G401.6 (cell line): Measurements from ENCODE around the gene NOD1.
"Not testable (repeated sequence)": the region's sequence is repeated elsewhere in the genome, so short reads cannot be mapped to it uniquely, and the experiment has no call there.

ENCODE experiments used
- FAIRE-seq: peaks from 2 replicates; lab custom pipeline; 2012; peaks lifted over from hg19 to GRCh38; lab: Jason Lieb, UNC

The NOD1 gene

GRCh38 chr7:30478349-30479201 lies at the start of gene NOD1:
NOD1 (minus strand) TSS chr7:30478784; CDS start chr7:30456921, 21,863 bp downstream.
- FAIRE-seq = no peak

- FAIRE-seq = not testable (repeated sequence)
Observed at GRCh38 chr7:30527297-30527696, 48.7 kb upstream of the NOD1 start.

- no peak for FAIRE-seq
Observed at GRCh38 chr7:30526163-30526562, 47.6 kb upstream of the NOD1 start.

- FAIRE-seq = no peak
Observed at GRCh38 chr7:30525429-30525828, 46.8 kb upstream of the NOD1 start.

GRCh38 chr7:30524545-30524944 lies 46.0 kb upstream of the NOD1 start:
- FAIRE-seq = no peak

GRCh38 chr7:30523466-30523865 lies 44.9 kb upstream of the NOD1 start:
- FAIRE-seq = no peak

GRCh38 chr7:30522159-30522558 lies 43.6 kb upstream of the NOD1 start:
- no peak for FAIRE-seq

GRCh38 chr7:30521532-30521931 lies 42.9 kb upstream of the NOD1 start:
- no peak for FAIRE-seq

- FAIRE-seq = no peak
Observed at GRCh38 chr7:30519122-30519521, 40.5 kb upstream of the NOD1 start.

GRCh38 chr7:30515761-30516160 lies 37.2 kb upstream of the NOD1 start:
- FAIRE-seq = peak; percentile 13

- no peak for FAIRE-seq
Observed at GRCh38 chr7:30514776-30515175, 36.2 kb upstream of the NOD1 start.

- no peak for FAIRE-seq
Observed at GRCh38 chr7:30514177-30514576, 35.6 kb upstream of the NOD1 start.

GRCh38 chr7:30513762-30514161 lies 35.2 kb upstream of the NOD1 start:
- no peak for FAIRE-seq

GRCh38 chr7:30511973-30512662 lies 33.5 kb upstream of the NOD1 start:
- FAIRE-seq = no peak

- no peak for FAIRE-seq
Observed at GRCh38 chr7:30511494-30511893, 32.9 kb upstream of the NOD1 start.

- peak; percentile 97 for FAIRE-seq
Observed at GRCh38 chr7:30510124-30511075, 31.8 kb upstream of the NOD1 start.

- FAIRE-seq = not testable (repeated sequence)
Observed at GRCh38 chr7:30509171-30509857, 30.7 kb upstream of the NOD1 start.

GRCh38 chr7:30507346-30507900 lies 28.8 kb upstream of the NOD1 start:
- FAIRE-seq = not testable (repeated sequence)

GRCh38 chr7:30505174-30505697 lies 26.7 kb upstream of the NOD1 start:
- FAIRE-seq = no peak

- peak; percentile 98 for FAIRE-seq
Observed at GRCh38 chr7:30504301-30505173, 26.0 kb upstream of the NOD1 start, which contains the start of gene GGCT. GGCT (minus strand) TSS chr7:30504829; CDS start chr7:30504709, 120 bp downstream.
